ENCODE results near the gene CMKLR1. TPM values are rescaled to one million over a fixed set of nuclear protein-coding genes. Genes with fewer than 3 reads are reported as not detected.

CMKLR1 gene
- total RNA-seq, 1 experiment from 2014 or later, result 0.66 TPM

DNA sequence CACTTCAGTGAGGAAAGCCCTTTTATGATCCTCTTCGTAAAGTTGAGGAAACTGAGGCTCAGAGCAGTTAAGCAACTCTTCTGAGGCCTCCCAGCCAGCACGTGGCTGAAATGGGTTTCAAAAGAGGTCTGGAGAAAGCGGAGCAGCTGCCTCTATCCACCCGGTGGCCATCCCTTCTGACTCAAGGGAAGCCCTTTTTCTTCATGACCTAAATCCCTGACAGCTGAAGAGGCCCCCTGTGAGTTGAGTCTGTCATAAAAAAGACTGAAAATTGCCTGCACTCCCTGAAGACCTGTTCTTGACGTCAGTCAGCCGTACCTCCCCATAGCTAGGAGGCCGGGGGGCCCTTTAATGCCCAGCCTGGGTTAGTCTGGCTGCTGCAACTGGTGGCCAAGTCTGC lies 10.7 kb downstream of the CMKLR1 start:
- Mint-ChIP-seq H3K4me1 (peaks cover 0 to 7% of the 10 kb centered on the region in 2 experiments; a peak in 2 of 4 replicates), H3K4me3 (no peak overlapping the region), H3K27me3 (ENCODE audit: low read depth) (no peaks in the 10 kb centered on the region), H3K27ac (no peak overlapping the region), H3K36me3 (ENCODE audit: insufficient read depth in 1 of 3, low read depth in 3 of 3) (no peaks in the 10 kb centered on the region), H3K9me3 (no peaks in the 10 kb centered on the region)
- no peak overlapping the region for H4K5ac ChIP-seq (ENCODE audit: insufficient read length, low read depth, low read length)
- H2AFZ ChIP-seq (ENCODE audit: low read length), result no peak overlapping the region
- no peaks in the 10 kb centered on the region for H3K23me2 ChIP-seq (ENCODE audit: insufficient read length, low read depth, low read length, poor library complexity, severe bottlenecking)
- WGBS (ENCODE audit: extremely low coverage, insufficient read length, low lambda C conversion rate), result no CpG with 5 or more reads among the region's 7 CpGs
- no peak overlapping the region; the same call in 1 of the 2 replicates for H2BK15ac ChIP-seq (ENCODE audit: low read depth, low read length)
- no peak overlapping the region for H2BK5ac ChIP-seq (ENCODE audit: insufficient read length, low read length)
- no peak for TF ChIP-seq CTCF (conservative IDR thresholded peaks at IDR 0.05)
- H3K4me2 ChIP-seq (ENCODE audit: insufficient read depth, insufficient read length, low read length), result no peak overlapping the region
- no peak overlapping the region for H2BK120ac ChIP-seq (ENCODE audit: low read depth, low read length, poor library complexity, severe bottlenecking)
- H3K9me3 ChIP-seq (ENCODE audit: control insufficient read depth, low read depth, low read length), result no peaks in the 10 kb centered on the region
- no peak overlapping the region for H3K4ac ChIP-seq (ENCODE audit: low read depth, low read length)
- no peak overlapping the region for H4K8ac ChIP-seq (replicated peaks; ENCODE audit: insufficient read length, low read depth, low read length)
- no peaks in the 10 kb centered on the region for H4K20me1 ChIP-seq (ENCODE audit: control insufficient read depth, insufficient read depth, insufficient read length)
- no peak overlapping the region for H3K23ac ChIP-seq (ENCODE audit: insufficient read length, low read depth, low read length)
- H3K79me2 ChIP-seq (ENCODE audit: insufficient read depth, low read length), result no peaks in the 10 kb centered on the region
- no peak overlapping the region for H4K91ac ChIP-seq (ENCODE audit: insufficient read length, low read depth, low read length)
- DNase-seq, result no peak
- no peak overlapping the region for H3K9ac ChIP-seq (ENCODE audit: extremely low read depth, insufficient read length, low read length)
- no peaks in the 10 kb centered on the region for H3K79me1 ChIP-seq (ENCODE audit: insufficient read depth, low read depth, low read length, poor library complexity, severe bottlenecking)
- H3T11ph ChIP-seq (ENCODE audit: low read length), result no peak overlapping the region
- no peak overlapping the region for H2AK5ac ChIP-seq (ENCODE audit: insufficient read length, low read length)
- H3K18ac ChIP-seq (ENCODE audit: insufficient read length, low read depth, low read length), result no peak overlapping the region
- no peak overlapping the region for H3K14ac ChIP-seq (ENCODE audit: insufficient read depth, low read length)
- H2BK20ac ChIP-seq (ENCODE audit: low read depth, low read length, poor library complexity, severe bottlenecking), result no peak overlapping the region
- H3K27ac ChIP-seq (ENCODE audit: insufficient read length, low read depth, low read length), result no peak overlapping the region
- no peak overlapping the region for H2BK12ac ChIP-seq (ENCODE audit: insufficient read length, low read depth, low read length)
- no peaks in the 10 kb centered on the region for H3K27me3 ChIP-seq (ENCODE audit: insufficient read depth, low read length)
- no peaks in the 10 kb centered on the region for H3K4me1 ChIP-seq (ENCODE audit: insufficient read depth, low read length)
- H3K56ac ChIP-seq (ENCODE audit: insufficient read length, low read depth, low read length), result no peak overlapping the region

All from H9 (cell line).